ENCODE results near the gene ITIH2. TPM values are rescaled to one million over a fixed set of nuclear protein-coding genes. Genes with fewer than 3 reads are reported as not detected.

Gene ITIH2
- total and polyA plus RNA-seq, 9 of the 15 experiments (the other 6 are each of a cell fraction or from before 2014, with no cell fraction given): 0.66 TPM; not detected in 8

GRCh38 chr10:7789390-7789789 is 86.3 kb downstream of the ITIH2 start:
- peak overlapping the region in 1 of 2 experiments; percentile 94; a peak in 3 of 4 replicates for H3K9ac ChIP-seq (ENCODE audit: insufficient read depth in 1 of 2, low read depth in 2 of 2, low read length in 2 of 2)
- H3K27me3 ChIP-seq (ENCODE audit: control insufficient read depth in 2 of 2, insufficient read depth in 2 of 2, low read length in 2 of 2): no peaks in the 10 kb centered on the region
- ATAC-seq: no peak
- in situ Hi-C loops (cut with MboI) (no loop called here), intact Hi-C loops (cut with micrococcal nuclease) (loop anchor here (2.0 kb wide), 1 partner anchor 29 kb away; the partner anchor contains the start of gene TAF3)
- H3K27ac ChIP-seq (ENCODE audit: extremely low read depth, low read depth, low read length): peak overlapping the region; percentile 87; the same call in 1 of the 3 replicates
- no peak overlapping the region for H2AFZ ChIP-seq (ENCODE audit: low read depth, low read length)
- CTCF ChIA-PET (ENCODE audit: low intra/inter-chr PET ratio): no interaction called here
- peak overlapping the region; percentile 92 for H3K4me3 ChIP-seq
- H3K79me2 ChIP-seq (ENCODE audit: control insufficient read depth, insufficient read depth, low read length): peaks cover 99% of the 10 kb centered on the region
- no peak for FAIRE-seq
- 7% methylated on average over 3 of the region's 3 CpGs for WGBS (ENCODE audit: insufficient coverage, low coverage, missing lambda C conversion rate)
- peaks cover 19% of the 10 kb centered on the region; the same call in 1 of the 2 replicates for H4K20me1 ChIP-seq (replicated peaks; ENCODE audit: control insufficient read depth, insufficient read depth, low read length)
- H3K4me2 ChIP-seq (ENCODE audit: insufficient read depth, low read length): peak overlapping the region; percentile 94
- TF ChIP-seq NFIC (IDR thresholded peaks at IDR 0.05) (peak; percentile 72), TCFL5 (CRISPR knock-in tag; conservative IDR thresholded peaks at IDR 0.05) (no peak), ZNF583 (CRISPR knock-in tag; IDR thresholded peaks at IDR 0.05) (no peak), CREM (IDR thresholded peaks at IDR 0.05; ENCODE audit: low read depth) (0 out of 2 replicates have a peak, but pooled peaks have one; percentile 16), RCOR1 (IDR thresholded peaks at IDR 0.05; ENCODE audit: borderline replicate concordance in 1 of 2, low read depth in 2 of 2, low read length in 2 of 2) (peak in 1 of 2 experiments; percentile 42; a peak in 1 of 4 replicates), NCOA2 (IDR thresholded peaks at IDR 0.05; ENCODE audit: partially characterized antibody in 2 of 2) (no peak), ZNF134 (CRISPR knock-in tag; conservative IDR thresholded peaks at IDR 0.05) (no peak), DACH1 (IDR thresholded peaks at IDR 0.05; ENCODE audit: partially characterized antibody) (no peak), FOXP1 (CRISPR knock-in tag; IDR thresholded peaks at IDR 0.05) (no peak), HLTF (IDR thresholded peaks at IDR 0.05) (no peak), IRF2 (CRISPR knock-in tag; IDR thresholded peaks at IDR 0.05) (no peak), GABPA (tag; conservative IDR thresholded peaks at IDR 0.05; ENCODE audit: low read depth) (no peak), RBM25 (IDR thresholded peaks at IDR 0.05; ENCODE audit: low read depth, low read length, severe bottlenecking) (peak; percentile 52), ZNF146 (CRISPR knock-in tag; IDR thresholded peaks at IDR 0.05; ENCODE audit: unreplicated experiment) (no peak), THRA (IDR thresholded peaks at IDR 0.05) (no peak), TGIF2 (CRISPR knock-in tag; IDR thresholded peaks at IDR 0.05) (no peak)
- BruUV-seq (replicated peaks): no TSS peak
- POLR2A ChIA-PET: interaction anchor here (1.4 to 3.1 kb wide), 2 partner anchors 26 to 29 kb away, joined by 3 to 12 read pairs; partner anchors contain the start of gene TAF3
- no peaks in the 10 kb centered on the region for H3K9me1 ChIP-seq (ENCODE audit: control insufficient read depth, insufficient read depth, low read length)
- peak in 2 of 4 experiments; percentile 17 to 58 for DNase-seq (ENCODE audit: extremely low read depth in 1 of 4, low spot score in 3 of 4)
- peaks cover 42% of the 10 kb centered on the region for H3K36me3 ChIP-seq (ENCODE audit: control insufficient read depth, insufficient read depth, low read length)
- H3K9me3 ChIP-seq (replicated peaks; ENCODE audit: control insufficient read depth, insufficient read depth, low read depth, low read length): no peaks in the 10 kb centered on the region
- peaks cover 4 to 13% of the 10 kb centered on the region in 2 experiments; a peak in 4 of 5 replicates for H3K4me1 ChIP-seq (replicated peaks in 1 of 2; ENCODE audit: control insufficient read depth in 2 of 2, insufficient read depth in 2 of 2, low read length in 2 of 2)

All from K562 (cell line).